HepG2 (cell line): ENCODE data around the gene NYNRIN. TPM values are rescaled to one million over a fixed set of nuclear protein-coding genes. Genes with fewer than 3 reads are reported as not detected.

Experiments
- DRAP1 ChIP-seq: IDR thresholded peaks from 2 replicates; pipeline ENCODE4 v1.6.1; 2016; ENCODE audit warnings: missing genetic modification reagents, missing compliant biosample characterization
- HDAC1 ChIP-seq: sonication (generic); formaldehyde crosslinking; IDR thresholded peaks from 2 replicates; pipeline ENCODE4 v1.5.1; 2020; ENCODE audit warnings: mild to moderate bottlenecking, missing genetic modification reagents
- HOXA7 ChIP-seq: sonication (generic); formaldehyde crosslinking; IDR thresholded peaks from 2 replicates; pipeline ENCODE4 v1.8.1; 2022; ENCODE audit warnings: mild to moderate bottlenecking, missing genetic modification reagents, moderate library complexity
- MEIS2 ChIP-seq: sonication (generic); formaldehyde crosslinking; IDR thresholded peaks from 2 replicates; pipeline ENCODE4 v1.9.0; 2021; ENCODE audit warnings: mild to moderate bottlenecking, missing genetic modification reagents
- NCOR1 ChIP-seq: fragments of 200-600 bp; sonication (generic); IDR thresholded peaks from 2 replicates; pipeline ENCODE4 v1.7.0; 2017; ENCODE audit warnings: antibody characterized with exemption, low read length, borderline replicate concordance
- POLR2G ChIP-seq: fragments of 200-400 bp; formaldehyde crosslinking; IDR thresholded peaks from 2 replicates; pipeline ENCODE4 v1.6.1; 2018; ENCODE audit warnings: mild to moderate bottlenecking, low read depth, low read length, moderate library complexity
- PRDM10 ChIP-seq: sonication (generic); formaldehyde crosslinking; IDR thresholded peaks from 2 replicates; pipeline ENCODE4 v1.4.0; 2020; ENCODE audit warnings: low read depth, missing genetic modification reagents
- RXRA ChIP-seq: sonication (generic); formaldehyde crosslinking; IDR thresholded peaks from 2 replicates; pipeline ENCODE4 v1.5.1; 2020; ENCODE audit warnings: missing genetic modification reagents
- ZBTB3 ChIP-seq: sonication (generic); formaldehyde crosslinking; IDR thresholded peaks from 2 replicates; pipeline ENCODE4 v1.4.0; 2020; ENCODE audit warnings: low read depth, mild to moderate bottlenecking, moderate library complexity, missing genetic modification reagents, borderline replicate concordance
- ZMYM2 ChIP-seq: sonication (generic); formaldehyde crosslinking; IDR thresholded peaks from 2 replicates; pipeline ENCODE4 v1.8.0; 2022; ENCODE audit warnings: mild to moderate bottlenecking, missing genetic modification reagents
- ZNF160 ChIP-seq: sonication (generic); formaldehyde crosslinking; IDR thresholded peaks from 2 replicates; pipeline ENCODE4 v1.8.0; 2022; ENCODE audit warnings: mild to moderate bottlenecking, inconsistent platforms, missing genetic modification reagents
- ZNF34 ChIP-seq: sonication (generic); formaldehyde crosslinking; IDR thresholded peaks from 2 replicates; pipeline ENCODE4 v1.4.0; 2020; ENCODE audit warnings: mild to moderate bottlenecking, missing genetic modification reagents, borderline replicate concordance
- polyA plus RNA-seq, 8 experiments: library from polyadenylated mRNA; depleted of rRNA in 3 of 8; stranded (reverse) in 7 of 8; unstranded in 1 of 8; fragments of >200 nt; fragmentation: Illumina TruSeq in 4 of 8; extraction: Trizol in 4 of 8; gene quantifications; 2 replicates each; pipeline versions ENCODE4 v1.2.1 to v1.2.3, GENCODE V29; 2011 to 2016; ENCODE audit warnings: low read depth in 4 of 8, missing spikeins in 1 of 8, mixed read lengths in 1 of 8; ENCODE audit not compliant: insufficient read depth in 1 of 8
- total RNA-seq, 5 experiments: library from RNA; depleted of rRNA; stranded (reverse); fragments of >200 nt; fragmentation: Illumina TruSeq; extraction: Trizol; gene quantifications; 2 replicates each; pipeline ENCODE4 v1.2.3, GENCODE V29; 2016; ENCODE audit warnings: low read depth in 1 of 5
- TF ChIP-seq, protein P1 (sequence below): sonication (generic); formaldehyde crosslinking; IDR thresholded peaks from 2 replicates; pipeline ENCODE4 v1.5.1; 2020; ENCODE audit warnings: mild to moderate bottlenecking, missing genetic modification reagents, moderate library complexity
- TF ChIP-seq, protein P2 (sequence below): IDR thresholded peaks from 2 replicates; pipeline ENCODE4 v1.6.1; 2016
- TF ChIP-seq, protein P3 (sequence below): sonication (generic); formaldehyde crosslinking; IDR thresholded peaks from one replicate; pipeline ENCODE4 v1.5.1; 2020; ENCODE audit warnings: mild to moderate bottlenecking, missing genetic modification reagents; ENCODE audit errors: not compliant biosample characterization

The NYNRIN gene
- total and polyA plus RNA-seq, 2 of the 13 experiments (the other 11 are each of a cell fraction or from before 2014, with no cell fraction given): 0.63 to 1.1 TPM

DNA sequence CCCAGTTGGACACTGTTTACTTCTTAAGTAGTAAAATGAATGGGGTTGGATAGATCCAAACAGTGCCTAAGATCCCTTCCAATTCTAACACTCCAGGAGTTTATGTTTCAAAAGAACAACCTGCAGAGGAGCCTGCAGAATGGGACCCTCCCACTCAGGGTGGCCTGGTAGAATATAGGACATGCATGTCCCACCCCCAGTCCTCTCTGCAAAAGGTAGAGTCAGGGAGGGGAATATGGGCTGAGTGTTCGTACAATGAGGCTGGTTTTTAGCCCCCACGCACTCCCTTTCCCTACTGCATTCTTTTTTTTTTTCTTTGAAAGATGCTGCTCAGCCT is 11.8 kb upstream of the NYNRIN start (continued):
- no peak for TF ChIP-seq POLR2G
- TF ChIP-seq ZNF34: no peak
- 0 out of 2 replicates have a peak, but pooled peaks have one; percentile 6 for TF ChIP-seq MEIS2 (CRISPR knock-in tag)
- peak; percentile 6; the same call in 1 of the 2 replicates for TF ChIP-seq NCOR1
- TF ChIP-seq, protein P1, sequence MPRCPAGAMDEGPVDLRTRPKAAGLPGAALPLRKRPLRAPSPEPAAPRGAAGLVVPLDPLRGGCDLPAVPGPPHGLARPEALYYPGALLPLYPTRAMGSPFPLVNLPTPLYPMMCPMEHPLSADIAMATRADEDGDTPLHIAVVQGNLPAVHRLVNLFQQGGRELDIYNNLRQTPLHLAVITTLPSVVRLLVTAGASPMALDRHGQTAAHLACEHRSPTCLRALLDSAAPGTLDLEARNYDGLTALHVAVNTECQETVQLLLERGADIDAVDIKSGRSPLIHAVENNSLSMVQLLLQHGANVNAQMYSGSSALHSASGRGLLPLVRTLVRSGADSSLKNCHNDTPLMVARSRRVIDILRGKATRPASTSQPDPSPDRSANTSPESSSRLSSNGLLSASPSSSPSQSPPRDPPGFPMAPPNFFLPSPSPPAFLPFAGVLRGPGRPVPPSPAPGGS (CRISPR knock-in tag): no peak
- no peak for TF ChIP-seq PRDM10 (CRISPR knock-in tag)
- TF ChIP-seq RXRA (CRISPR knock-in tag): no peak
- TF ChIP-seq HDAC1 (CRISPR knock-in tag): peak; percentile 38; the same call in 1 of the 2 replicates
- peak; percentile 6; the same call in 1 of the 2 replicates for TF ChIP-seq ZMYM2 (CRISPR knock-in tag)
- no peak for TF ChIP-seq ZBTB3 (CRISPR knock-in tag)
- no peak; the same call in 1 of the 2 replicates for TF ChIP-seq DRAP1 (CRISPR knock-in tag)
- TF ChIP-seq ZNF160 (CRISPR knock-in tag): 0 out of 2 replicates have a peak, but pooled peaks have one; percentile 31
- TF ChIP-seq HOXA7 (CRISPR knock-in tag): no peak
- TF ChIP-seq, protein P2, sequence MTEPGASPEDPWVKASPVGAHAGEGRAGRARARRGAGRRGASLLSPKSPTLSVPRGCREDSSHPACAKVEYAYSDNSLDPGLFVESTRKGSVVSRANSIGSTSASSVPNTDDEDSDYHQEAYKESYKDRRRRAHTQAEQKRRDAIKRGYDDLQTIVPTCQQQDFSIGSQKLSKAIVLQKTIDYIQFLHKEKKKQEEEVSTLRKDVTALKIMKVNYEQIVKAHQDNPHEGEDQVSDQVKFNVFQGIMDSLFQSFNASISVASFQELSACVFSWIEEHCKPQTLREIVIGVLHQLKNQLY (CRISPR knock-in tag): no peak
- TF ChIP-seq, protein P3, sequence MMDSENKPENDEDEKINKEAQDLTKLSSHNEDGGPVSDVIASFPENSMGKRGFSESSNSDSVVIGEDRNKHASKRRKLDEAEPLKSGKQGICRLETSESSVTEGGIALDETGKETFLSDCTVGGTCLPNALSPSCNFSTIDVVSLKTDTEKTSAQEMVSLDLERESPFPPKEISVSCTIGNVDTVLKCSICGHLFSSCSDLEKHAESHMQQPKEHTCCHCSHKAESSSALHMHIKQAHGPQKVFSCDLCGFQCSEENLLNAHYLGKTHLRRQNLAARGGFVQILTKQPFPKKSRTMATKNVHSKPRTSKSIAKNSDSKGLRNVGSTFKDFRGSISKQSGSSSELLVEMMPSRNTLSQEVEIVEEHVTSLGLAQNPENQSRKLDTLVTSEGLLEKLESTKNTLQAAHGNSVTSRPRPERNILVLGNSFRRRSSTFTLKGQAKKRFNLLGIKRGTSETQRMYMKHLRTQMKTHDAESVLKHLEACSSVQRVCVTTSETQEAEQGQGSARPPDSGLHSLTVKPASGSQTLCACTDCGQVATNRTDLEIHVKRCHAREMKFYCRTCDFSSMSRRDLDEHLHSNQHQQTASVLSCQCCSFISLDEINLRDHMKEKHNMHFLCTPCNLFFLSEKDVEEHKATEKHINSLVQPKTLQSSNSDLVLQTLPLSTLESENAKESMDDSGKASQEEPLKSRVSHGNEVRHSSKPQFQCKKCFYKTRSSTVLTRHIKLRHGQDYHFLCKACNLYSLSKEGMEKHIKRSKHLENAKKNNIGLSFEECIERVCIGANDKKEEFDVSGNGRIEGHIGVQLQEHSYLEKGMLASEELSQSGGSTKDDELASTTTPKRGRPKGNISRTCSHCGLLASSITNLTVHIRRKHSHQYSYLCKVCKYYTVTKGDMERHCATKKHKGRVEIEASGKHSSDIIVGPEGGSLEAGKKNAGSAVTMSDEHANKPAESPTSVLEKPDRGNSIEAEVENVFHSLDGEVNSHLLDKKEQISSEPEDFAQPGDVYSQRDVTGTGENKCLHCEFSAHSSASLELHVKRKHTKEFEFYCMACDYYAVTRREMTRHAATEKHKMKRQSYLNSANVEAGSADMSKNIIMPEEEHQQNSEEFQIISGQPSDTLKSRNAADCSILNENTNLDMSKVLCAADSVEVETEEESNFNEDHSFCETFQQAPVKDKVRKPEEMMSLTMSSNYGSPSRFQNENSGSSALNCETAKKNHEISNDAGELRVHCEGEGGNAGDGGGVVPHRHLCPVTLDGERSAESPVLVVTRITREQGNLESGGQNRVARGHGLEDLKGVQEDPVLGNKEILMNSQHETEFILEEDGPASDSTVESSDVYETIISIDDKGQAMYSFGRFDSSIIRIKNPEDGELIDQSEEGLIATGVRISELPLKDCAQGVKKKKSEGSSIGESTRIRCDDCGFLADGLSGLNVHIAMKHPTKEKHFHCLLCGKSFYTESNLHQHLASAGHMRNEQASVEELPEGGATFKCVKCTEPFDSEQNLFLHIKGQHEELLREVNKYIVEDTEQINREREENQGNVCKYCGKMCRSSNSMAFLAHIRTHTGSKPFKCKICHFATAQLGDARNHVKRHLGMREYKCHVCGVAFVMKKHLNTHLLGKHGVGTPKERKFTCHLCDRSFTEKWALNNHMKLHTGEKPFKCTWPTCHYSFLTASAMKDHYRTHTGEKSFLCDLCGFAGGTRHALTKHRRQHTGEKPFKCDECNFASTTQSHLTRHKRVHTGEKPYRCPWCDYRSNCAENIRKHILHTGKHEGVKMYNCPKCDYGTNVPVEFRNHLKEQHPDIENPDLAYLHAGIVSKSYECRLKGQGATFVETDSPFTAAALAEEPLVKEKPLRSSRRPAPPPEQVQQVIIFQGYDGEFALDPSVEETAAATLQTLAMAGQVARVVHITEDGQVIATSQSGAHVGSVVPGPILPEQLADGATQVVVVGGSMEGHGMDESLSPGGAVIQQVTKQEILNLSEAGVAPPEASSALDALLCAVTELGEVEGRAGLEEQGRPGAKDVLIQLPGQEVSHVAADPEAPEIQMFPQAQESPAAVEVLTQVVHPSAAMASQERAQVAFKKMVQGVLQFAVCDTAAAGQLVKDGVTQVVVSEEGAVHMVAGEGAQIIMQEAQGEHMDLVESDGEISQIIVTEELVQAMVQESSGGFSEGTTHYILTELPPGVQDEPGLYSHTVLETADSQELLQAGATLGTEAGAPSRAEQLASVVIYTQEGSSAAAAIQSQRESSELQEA (CRISPR knock-in tag): no peak
